Activated CD8-positive, alpha-beta memory T cell treated with anti-CD3 and anti-CD28 coated beads, Interleukin-2, amount 50 U/mL, for 1 hour (primary cell): ENCODE results near the gene SUCLG2.
"Not testable (repeated sequence)": the region's sequence is repeated elsewhere in the genome, so short reads cannot be mapped to it uniquely, and the experiment has no call there.

ENCODE experiments used
- DNase-seq: peaks from one replicate; pipeline ENCODE4 v3.0.0-alpha.2; 2020; ENCODE audit errors: extremely low read depth

Gene SUCLG2

GRCh38 chr3:67561266-67561665 is 93.1 kb downstream of the SUCLG2 start:
- DNase-seq: no peak

GRCh38 chr3:67559029-67559605 is 95.3 kb downstream of the SUCLG2 start:
- DNase-seq: no peak

- no peak for DNase-seq
Measured at GRCh38 chr3:67558426-67558825, 96.0 kb downstream of the SUCLG2 start.

- DNase-seq: no peak
Measured at GRCh38 chr3:67557848-67558355, 96.5 kb downstream of the SUCLG2 start.

GRCh38 chr3:67551361-67552016 is 102.9 kb downstream of the SUCLG2 start:
- no peak for DNase-seq

- no peak for DNase-seq
Measured at GRCh38 chr3:67550541-67550940, 103.9 kb downstream of the SUCLG2 start.

- DNase-seq: not testable (repeated sequence)
Measured at GRCh38 chr3:67542502-67543250, 111.7 kb downstream of the SUCLG2 start.

- DNase-seq: no peak
Measured at GRCh38 chr3:67540198-67540894, 114.1 kb downstream of the SUCLG2 start.

- not testable (repeated sequence) for DNase-seq
Measured at GRCh38 chr3:67537203-67537602, 117.2 kb downstream of the SUCLG2 start.

- DNase-seq: no peak
Measured at GRCh38 chr3:67535006-67535405, 119.4 kb downstream of the SUCLG2 start.

- DNase-seq: no peak
Measured at GRCh38 chr3:67534594-67534993, 119.8 kb downstream of the SUCLG2 start.

GRCh38 chr3:67531181-67532101 is 123.0 kb downstream of the SUCLG2 start:
- no peak for DNase-seq

- no peak for DNase-seq
Measured at GRCh38 chr3:67529915-67530314, 124.5 kb downstream of the SUCLG2 start.

- DNase-seq: no peak
Measured at GRCh38 chr3:67529337-67529736, 125.1 kb downstream of the SUCLG2 start.

- DNase-seq: no peak
Measured at GRCh38 chr3:67526246-67526645, 128.2 kb downstream of the SUCLG2 start.

- no peak for DNase-seq
Measured at GRCh38 chr3:67524046-67524445, 130.4 kb downstream of the SUCLG2 start.

GRCh38 chr3:67522081-67522480 is 132.3 kb downstream of the SUCLG2 start:
- no peak for DNase-seq

GRCh38 chr3:67521053-67521646 is 133.3 kb downstream of the SUCLG2 start:
- DNase-seq: no peak

GRCh38 chr3:67518236-67518635 is 136.2 kb downstream of the SUCLG2 start:
- DNase-seq: no peak

- DNase-seq: no peak
Measured at GRCh38 chr3:67517781-67518180, 136.6 kb downstream of the SUCLG2 start.

GRCh38 chr3:67516496-67516895 is 137.9 kb downstream of the SUCLG2 start:
- no peak for DNase-seq
